Smooth muscle cell (in vitro differentiated cells): ENCODE data around the gene EFNA1. TPM values are rescaled to one million over a fixed set of nuclear protein-coding genes. Genes with fewer than 3 reads are reported as not detected.

Source experiments
- DNase-seq: peaks from one replicate; lab custom pipeline; 2025; ENCODE audit not compliant: unreplicated experiment; lab: John Stamatoyannopoulos, UW
- H2AFZ ChIP-seq: fragments of 200-600 bp; sonication (generic); 2 replicates; pipeline ENCODE4 v1.6.0; 2016; ENCODE audit warnings: antibody characterized with exemption, low read depth, mild to moderate bottlenecking
- H3F3A ChIP-seq: fragments of 200-600 bp; sonication (generic); 2 replicates; pipeline ENCODE4 v1.6.0; 2017; ENCODE audit warnings: antibody characterized with exemption, low read depth
- H3K27ac ChIP-seq: fragments of 200-600 bp; sonication (generic); 2 replicates; pipeline ENCODE4 v1.5.1; 2016; ENCODE audit warnings: low read depth, mild to moderate bottlenecking
- H3K27me3 ChIP-seq: fragments of 200-600 bp; sonication (generic); 2 replicates; pipeline ENCODE4 v1.6.1; 2016; ENCODE audit warnings: low read depth, mild to moderate bottlenecking
- H3K36me3 ChIP-seq: fragments of 200-600 bp; sonication (generic); 2 replicates; pipeline ENCODE4 v1.5.1; 2016; ENCODE audit warnings: low read depth
- H3K4me1 ChIP-seq: fragments of 200-600 bp; sonication (generic); 2 replicates; pipeline ENCODE4 v1.5.1; 2016; ENCODE audit warnings: low read depth
- H3K4me2 ChIP-seq: fragments of 200-600 bp; sonication (generic); 2 replicates; pipeline ENCODE4 v1.6.0; 2016; ENCODE audit warnings: mild to moderate bottlenecking
- H3K4me3 ChIP-seq: fragments of 200-600 bp; sonication (generic); 2 replicates; pipeline ENCODE4 v1.5.1; 2016; ENCODE audit warnings: mild to moderate bottlenecking
- H3K79me2 ChIP-seq: fragments of 200-600 bp; sonication (generic); 2 replicates; pipeline ENCODE4 v1.6.0; 2016; ENCODE audit warnings: low read depth, mild to moderate bottlenecking
- H3K9ac ChIP-seq: fragments of 200-600 bp; sonication (generic); 2 replicates; pipeline ENCODE4 v1.6.0; 2016; ENCODE audit warnings: low read depth
- H3K9me3 ChIP-seq: fragments of 200-600 bp; sonication (generic); replicated peaks from 2 replicates; pipeline ENCODE4 v1.5.1; 2016; ENCODE audit warnings: low read depth
- H4K20me1 ChIP-seq: fragments of 200-600 bp; sonication (generic); 2 replicates; pipeline ENCODE4 v1.6.0; 2016; ENCODE audit warnings: low read depth
- CTCF ChIP-seq: fragments of 200-600 bp; sonication (generic); IDR thresholded peaks from 2 replicates; pipeline ENCODE4 v1.5.1; 2017; ENCODE audit warnings: borderline replicate concordance, mild to moderate bottlenecking, antibody characterized with exemption; ENCODE audit not compliant: insufficient read depth, poor library complexity, severe bottlenecking
- WGBS: methylation state at CpG from one replicate; pipeline ENCODE4 v1.1.7; 2016; ENCODE audit warnings: low lambda C conversion rate; 5-methylcytosine and 5-hydroxymethylcytosine counted together
- polyA plus RNA-seq: library from polyadenylated mRNA; unstranded; fragments of >200 nt; fragmentation: Nextera tagmentation; extraction: Ambion mirVana; gene quantifications from 2 replicates; pipeline ENCODE4 v1.2.1, GENCODE V29; 2016
- total RNA-seq: library from RNA; depleted of rRNA; stranded (reverse); fragments of >200 nt; gene quantifications from 2 replicates; pipeline ENCODE4 v1.2.3, GENCODE V29; 2014

EFNA1 gene
- total and polyA plus RNA-seq, 2 experiments from 2014 or later, result 16.4 to 20.9 TPM

GRCh38 chr1:155110381-155110780, 17.3 kb upstream of the EFNA1 start:
- Histone ChIP-seq H2AFZ (no peak overlapping the region), H3K4me2 (no peak overlapping the region), H3K4me1 (no peaks in the 10 kb centered on the region), H3K36me3 (no peaks in the 10 kb centered on the region), H4K20me1 (no peaks in the 10 kb centered on the region), H3K27me3 (no peaks in the 10 kb centered on the region), H3K9ac (no peak overlapping the region), H3F3A (no peaks in the 10 kb centered on the region), H3K27ac (no peak overlapping the region), H3K79me2 (no peaks in the 10 kb centered on the region), H3K4me3 (no peak overlapping the region), H3K9me3 (no peaks in the 10 kb centered on the region)
- 79% methylated on average over 8 of the region's 8 CpGs for WGBS
- no peak for DNase-seq
- TF ChIP-seq CTCF, result no peak

GRCh38 chr1:155110826-155111225, 16.9 kb upstream of the EFNA1 start:
- no peak for DNase-seq
- Histone ChIP-seq H3K36me3 (no peaks in the 10 kb centered on the region), H3F3A (no peaks in the 10 kb centered on the region), H3K79me2 (no peaks in the 10 kb centered on the region), H3K4me1 (no peaks in the 10 kb centered on the region), H4K20me1 (no peaks in the 10 kb centered on the region), H2AFZ (no peak overlapping the region), H3K27me3 (no peaks in the 10 kb centered on the region), H3K4me2 (no peak overlapping the region), H3K27ac (no peak overlapping the region), H3K4me3 (no peak overlapping the region), H3K9me3 (no peaks in the 10 kb centered on the region), H3K9ac (no peak overlapping the region)
- TF ChIP-seq CTCF, result no peak
- WGBS, result 84% methylated on average over 8 of the region's 8 CpGs

GRCh38 chr1:155113450-155113980, 14.2 kb upstream of the EFNA1 start:
- Histone ChIP-seq H4K20me1 (no peaks in the 10 kb centered on the region), H3K4me2 (no peak overlapping the region), H3F3A (no peaks in the 10 kb centered on the region), H3K9ac (no peak overlapping the region), H3K27me3 (no peaks in the 10 kb centered on the region), H2AFZ (no peak overlapping the region), H3K4me3 (no peak overlapping the region), H3K79me2 (no peaks in the 10 kb centered on the region), H3K36me3 (no peaks in the 10 kb centered on the region), H3K27ac (no peak overlapping the region), H3K9me3 (no peaks in the 10 kb centered on the region), H3K4me1 (no peaks in the 10 kb centered on the region)
- DNase-seq, result no peak
- no peak for TF ChIP-seq CTCF
- WGBS, result 84% methylated on average over 5 of the region's 5 CpGs

GRCh38 chr1:155116113-155116764, 11.4 kb upstream of the EFNA1 start:
- Histone ChIP-seq H2AFZ (no peak overlapping the region), H3K79me2 (no peaks in the 10 kb centered on the region), H3K4me1 (no peaks in the 10 kb centered on the region), H3K27ac (no peak overlapping the region), H3K27me3 (peaks cover 6% of the 10 kb centered on the region), H3K4me2 (no peak overlapping the region), H3K9ac (no peak overlapping the region), H3F3A (no peaks in the 10 kb centered on the region), H4K20me1 (no peaks in the 10 kb centered on the region), H3K9me3 (no peaks in the 10 kb centered on the region), H3K36me3 (no peaks in the 10 kb centered on the region), H3K4me3 (no peak overlapping the region)
- no peak for DNase-seq
- 78% methylated on average over 4 of the region's 5 CpGs for WGBS
- no peak for TF ChIP-seq CTCF
